ENCODE measurements around the gene ACO2.

DNA sequence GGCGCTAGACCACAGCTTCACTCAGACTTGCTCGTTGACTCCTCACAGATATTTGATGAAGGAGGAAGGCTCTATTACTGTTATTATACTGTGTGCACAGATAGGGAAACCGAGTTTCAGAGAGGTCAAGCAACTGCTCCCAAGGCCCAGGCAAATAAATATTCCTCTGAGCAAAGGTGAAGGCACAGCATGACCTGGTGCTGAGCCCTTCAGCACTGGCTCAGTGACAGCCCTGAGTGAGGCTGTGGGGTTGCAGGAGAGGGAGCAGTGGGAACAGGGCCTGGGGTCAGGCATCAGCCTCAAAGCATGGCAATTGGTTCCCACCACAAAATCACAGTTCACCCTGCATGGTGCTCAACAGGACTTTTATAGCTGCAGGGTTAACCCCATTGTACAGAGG lies 68.3 kb downstream of the ACO2 start:
- TF ChIP-seq, protein P1, sequence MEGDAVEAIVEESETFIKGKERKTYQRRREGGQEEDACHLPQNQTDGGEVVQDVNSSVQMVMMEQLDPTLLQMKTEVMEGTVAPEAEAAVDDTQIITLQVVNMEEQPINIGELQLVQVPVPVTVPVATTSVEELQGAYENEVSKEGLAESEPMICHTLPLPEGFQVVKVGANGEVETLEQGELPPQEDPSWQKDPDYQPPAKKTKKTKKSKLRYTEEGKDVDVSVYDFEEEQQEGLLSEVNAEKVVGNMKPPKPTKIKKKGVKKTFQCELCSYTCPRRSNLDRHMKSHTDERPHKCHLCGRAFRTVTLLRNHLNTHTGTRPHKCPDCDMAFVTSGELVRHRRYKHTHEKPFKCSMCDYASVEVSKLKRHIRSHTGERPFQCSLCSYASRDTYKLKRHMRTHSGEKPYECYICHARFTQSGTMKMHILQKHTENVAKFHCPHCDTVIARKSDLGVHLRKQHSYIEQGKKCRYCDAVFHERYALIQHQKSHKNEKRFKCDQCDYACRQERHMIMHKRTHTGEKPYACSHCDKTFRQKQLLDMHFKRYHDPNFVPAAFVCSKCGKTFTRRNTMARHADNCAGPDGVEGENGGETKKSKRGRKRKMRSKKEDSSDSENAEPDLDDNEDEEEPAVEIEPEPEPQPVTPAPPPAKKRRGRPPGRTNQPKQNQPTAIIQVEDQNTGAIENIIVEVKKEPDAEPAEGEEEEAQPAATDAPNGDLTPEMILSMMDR (IDR thresholded peaks at IDR 0.05), result no peak
- no peak for TF ChIP-seq POLR2A (IDR thresholded peaks at IDR 0.05)

All from esophagus squamous epithelium (tissue), 4 donors.